Measurements from ENCODE around the gene SNX2. TPM values are rescaled to one million over a fixed set of nuclear protein-coding genes. Genes with fewer than 3 reads are reported as not detected.

Gene SNX2
- total RNA-seq, 4 donors from 2014 or later = 82.3 to 102 (median 93.1) TPM

DNA sequence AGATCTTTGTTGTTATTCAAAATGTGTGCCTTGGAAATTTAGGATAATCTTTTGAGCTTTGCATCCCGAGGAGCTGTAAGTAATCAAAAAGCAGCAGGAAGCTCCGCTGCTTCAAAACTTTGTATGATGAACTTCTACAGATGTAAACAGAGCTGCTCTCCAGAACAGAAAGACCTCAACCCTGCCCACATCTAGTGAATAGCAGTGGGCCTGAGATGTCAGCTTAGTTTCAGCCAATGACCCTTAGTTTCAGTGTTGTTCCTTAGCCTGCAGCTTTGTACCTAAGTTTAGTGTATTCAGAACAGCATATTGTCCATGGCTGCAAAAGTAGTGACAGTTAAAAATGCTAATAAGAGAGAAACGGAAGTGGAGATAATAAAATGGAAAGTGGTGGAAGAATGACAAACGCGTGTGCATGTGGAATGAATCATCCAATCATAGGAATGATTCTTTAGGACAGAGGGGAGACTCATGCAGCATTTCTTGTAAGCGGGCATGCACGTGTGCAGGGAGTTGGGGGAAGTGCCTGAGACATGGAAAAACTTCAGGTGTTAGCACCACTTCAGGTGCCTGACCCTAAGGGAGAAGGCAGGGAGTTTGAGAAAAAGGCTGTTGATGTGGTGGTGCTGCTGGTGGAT is 95.5 kb downstream of the SNX2 start:
- peaks cover 0 to 27% of the 10 kb centered on the region in 2 donors for H3K36me3 ChIP-seq
- TF ChIP-seq, protein P1, sequence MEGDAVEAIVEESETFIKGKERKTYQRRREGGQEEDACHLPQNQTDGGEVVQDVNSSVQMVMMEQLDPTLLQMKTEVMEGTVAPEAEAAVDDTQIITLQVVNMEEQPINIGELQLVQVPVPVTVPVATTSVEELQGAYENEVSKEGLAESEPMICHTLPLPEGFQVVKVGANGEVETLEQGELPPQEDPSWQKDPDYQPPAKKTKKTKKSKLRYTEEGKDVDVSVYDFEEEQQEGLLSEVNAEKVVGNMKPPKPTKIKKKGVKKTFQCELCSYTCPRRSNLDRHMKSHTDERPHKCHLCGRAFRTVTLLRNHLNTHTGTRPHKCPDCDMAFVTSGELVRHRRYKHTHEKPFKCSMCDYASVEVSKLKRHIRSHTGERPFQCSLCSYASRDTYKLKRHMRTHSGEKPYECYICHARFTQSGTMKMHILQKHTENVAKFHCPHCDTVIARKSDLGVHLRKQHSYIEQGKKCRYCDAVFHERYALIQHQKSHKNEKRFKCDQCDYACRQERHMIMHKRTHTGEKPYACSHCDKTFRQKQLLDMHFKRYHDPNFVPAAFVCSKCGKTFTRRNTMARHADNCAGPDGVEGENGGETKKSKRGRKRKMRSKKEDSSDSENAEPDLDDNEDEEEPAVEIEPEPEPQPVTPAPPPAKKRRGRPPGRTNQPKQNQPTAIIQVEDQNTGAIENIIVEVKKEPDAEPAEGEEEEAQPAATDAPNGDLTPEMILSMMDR (IDR thresholded peaks at IDR 0.05) = no peak
- no peak for TF ChIP-seq EP300 (IDR thresholded peaks at IDR 0.05)
- no peak for TF ChIP-seq POLR2AphosphoS5 (IDR thresholded peaks at IDR 0.05)
- TF ChIP-seq POLR2A (IDR thresholded peaks at IDR 0.05) = no peak
- no peak for ATAC-seq
- H3K9me3 ChIP-seq = no peaks in the 10 kb centered on the region
- no peak overlapping the region for H3K27ac ChIP-seq
- peaks cover 0 to 8% (median 0%) of the 10 kb centered on the region in 3 donors for H3K4me1 ChIP-seq
- 73 to 78% methylated on average over 7 of the region's 7 CpGs for WGBS, 2 donors (ENCODE audit: low coverage in 1 of 2)
- no peak overlapping the region for H3K4me3 ChIP-seq
- H3K27me3 ChIP-seq = no peaks in the 10 kb centered on the region

DNA sequence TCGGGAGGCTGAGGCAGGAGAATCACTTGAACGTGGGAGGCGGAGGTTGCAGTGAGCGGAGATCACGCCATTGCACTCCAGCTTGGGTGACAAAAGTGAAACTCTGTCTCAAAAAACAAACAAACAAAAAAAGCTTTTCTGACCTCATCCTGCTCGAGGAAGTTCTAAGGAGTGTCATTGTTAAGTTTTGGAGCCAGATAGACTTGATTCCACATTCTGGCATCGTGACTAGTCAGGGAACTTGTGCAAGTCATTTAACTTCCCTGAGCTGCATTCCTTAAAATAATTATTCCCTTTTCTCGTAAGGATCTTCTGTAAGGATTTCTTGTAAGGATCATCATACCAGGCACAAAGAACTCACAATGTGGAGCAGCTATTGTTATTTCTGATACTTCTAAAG is 96.8 kb downstream of the SNX2 start:
- Histone ChIP-seq H3K4me1 (peaks cover 0 to 8% (median 0%) of the 10 kb centered on the region in 3 donors), H3K27ac (no peak overlapping the region), H3K4me3 (no peak overlapping the region), H3K27me3 (no peaks in the 10 kb centered on the region), H3K9me3 (no peaks in the 10 kb centered on the region), H3K36me3 (peaks cover 0 to 19% of the 10 kb centered on the region in 2 donors)
- no peak for ATAC-seq
- 53 to 56% methylated on average over 3 to 4 of the region's 8 CpGs for WGBS, 2 donors (ENCODE audit: low coverage in 1 of 2)
- TF ChIP-seq POLR2A (IDR thresholded peaks at IDR 0.05) (no peak), POLR2AphosphoS5 (IDR thresholded peaks at IDR 0.05) (no peak), EP300 (IDR thresholded peaks at IDR 0.05) (no peak)
- TF ChIP-seq, protein P1 (IDR thresholded peaks at IDR 0.05) = no peak

GRCh38 chr5:122874179-122874875 is 99.4 kb downstream of the SNX2 start:
- no peak overlapping the region for H3K27ac ChIP-seq
- H3K36me3 ChIP-seq = peaks cover 0 to 3% of the 10 kb centered on the region in 2 donors
- no peak overlapping the region for H3K4me3 ChIP-seq
- TF ChIP-seq, protein P1 (IDR thresholded peaks at IDR 0.05) = no peak
- TF ChIP-seq POLR2AphosphoS5 (IDR thresholded peaks at IDR 0.05) (no peak), EP300 (IDR thresholded peaks at IDR 0.05) (no peak), POLR2A (IDR thresholded peaks at IDR 0.05) (no peak)
- peaks cover 0 to 8% (median 0%) of the 10 kb centered on the region in 3 donors for H3K4me1 ChIP-seq
- H3K27me3 ChIP-seq = no peaks in the 10 kb centered on the region
- ATAC-seq = peak; percentile 61
- no peaks in the 10 kb centered on the region for H3K9me3 ChIP-seq
- WGBS, 2 donors (ENCODE audit: low coverage in 1 of 2) = 51 to 75% methylated on average over 4 of the region's 4 CpGs

DNA sequence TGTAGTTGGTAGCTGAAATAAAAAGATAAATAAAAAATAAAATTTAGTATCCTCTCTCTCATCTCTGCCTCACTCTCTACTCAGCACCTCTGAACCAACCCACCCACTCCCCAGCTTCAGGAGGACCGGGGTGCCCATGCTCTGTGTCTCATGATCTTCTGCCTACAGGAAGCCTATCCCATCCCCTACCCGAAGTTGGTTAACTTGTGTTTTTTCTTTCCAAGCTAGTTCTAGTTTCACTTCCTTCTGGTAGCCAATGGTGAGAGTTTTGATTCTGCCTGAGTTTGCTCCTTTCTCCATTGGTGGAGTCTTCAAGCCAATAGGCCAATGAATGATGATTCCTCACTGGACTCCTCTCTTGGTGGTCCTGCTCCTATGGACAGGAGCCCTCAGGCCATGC is 102.6 kb downstream of the SNX2 start:
- H3K4me3 ChIP-seq = no peak overlapping the region
- H3K9me3 ChIP-seq = no peaks in the 10 kb centered on the region
- ATAC-seq = no peak
- TF ChIP-seq POLR2A (IDR thresholded peaks at IDR 0.05) = no peak
- TF ChIP-seq, protein P1 (IDR thresholded peaks at IDR 0.05) = no peak
- no peak for TF ChIP-seq EP300 (IDR thresholded peaks at IDR 0.05)
- TF ChIP-seq POLR2AphosphoS5 (IDR thresholded peaks at IDR 0.05) = no peak
- peaks cover 0 to 3% of the 10 kb centered on the region in 2 donors for H3K36me3 ChIP-seq
- WGBS, 2 donors (ENCODE audit: low coverage in 1 of 2) = 84% methylated on average over 2 of the region's 2 CpGs
- H3K27ac ChIP-seq = no peak overlapping the region
- H3K27me3 ChIP-seq = no peaks in the 10 kb centered on the region
- peaks cover 0 to 25% (median 0%) of the 10 kb centered on the region in 3 donors for H3K4me1 ChIP-seq
